ENCODE results near the gene PBOV1.
A peak's percentile ranks its signal among the peaks of the same experiment; 100 is the strongest.

PBOV1 gene

DNA sequence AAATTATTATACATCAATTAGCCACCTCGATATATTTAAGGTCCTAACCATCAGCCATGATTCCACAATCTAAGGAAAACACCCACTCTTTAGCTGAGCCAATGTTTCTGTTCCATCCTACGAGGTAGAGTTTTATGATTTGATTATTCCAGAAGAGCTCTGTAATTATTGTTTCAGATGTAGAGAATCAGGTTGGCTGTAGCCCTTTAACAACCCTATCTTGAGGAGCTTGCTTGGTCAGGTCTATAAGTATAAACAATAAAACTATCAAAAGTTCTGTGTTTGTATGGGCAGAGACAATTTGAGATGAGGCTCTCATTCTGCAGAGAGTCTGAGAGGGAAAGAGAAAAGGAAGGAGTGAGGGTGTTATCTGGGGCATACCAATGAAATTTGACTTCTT is at the start of gene PBOV1:
Gene PBOV1 (minus strand): TSS at position 43 of the 400 bp plus-strand sequence. CDS start 96 bp downstream, outside the sequence.
- DNase-seq = no peak
- in situ Hi-C loops (cut with MboI; ENCODE audit: low pct_unique_long_range_greater_than_20kb, low sequenced_read_pairs) = no loop called here

GRCh38 chr6:138266095-138266494 is 47.8 kb upstream of the PBOV1 start:
- in situ Hi-C loops (cut with MboI; ENCODE audit: low pct_unique_long_range_greater_than_20kb, low sequenced_read_pairs) = no loop called here
- DNase-seq = no peak

DNA sequence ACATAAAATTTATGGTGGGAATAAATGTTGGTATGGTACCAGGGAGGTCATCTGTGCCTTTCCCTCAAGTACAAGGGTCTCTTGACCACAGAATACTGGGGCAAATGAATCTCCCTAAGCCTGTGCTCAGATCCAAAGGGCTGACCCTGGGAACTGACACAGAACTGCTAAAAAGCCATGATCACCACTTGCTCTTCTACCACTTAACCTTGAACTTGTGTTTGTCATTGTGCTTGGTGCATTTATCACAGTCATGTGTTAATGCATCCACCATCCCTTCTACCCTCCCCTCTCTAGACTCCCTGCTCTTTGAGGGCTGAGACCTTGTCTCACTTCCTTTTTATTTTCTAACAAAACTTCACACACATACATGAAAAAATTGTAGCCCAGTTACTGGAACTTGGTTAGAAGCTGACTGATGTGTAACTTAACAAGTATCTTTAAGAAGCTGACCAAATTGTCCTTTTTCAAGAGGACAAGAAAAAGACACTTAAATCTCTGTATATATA is 46.1 kb upstream of the PBOV1 start:
- in situ Hi-C loops (cut with MboI; ENCODE audit: low pct_unique_long_range_greater_than_20kb, low sequenced_read_pairs) = no loop called here
- peak; percentile 5 for DNase-seq

GRCh38 chr6:138263963-138264362 is 45.7 kb upstream of the PBOV1 start:
- in situ Hi-C loops (cut with MboI; ENCODE audit: low pct_unique_long_range_greater_than_20kb, low sequenced_read_pairs) = no loop called here
- no peak for DNase-seq

- in situ Hi-C loops (cut with MboI; ENCODE audit: low pct_unique_long_range_greater_than_20kb, low sequenced_read_pairs) = no loop called here
- no peak for DNase-seq
Observed at GRCh38 chr6:138261116-138261780, 43.0 kb upstream of the PBOV1 start.

GRCh38 chr6:138258991-138259390 is 40.7 kb upstream of the PBOV1 start:
- in situ Hi-C loops (cut with MboI; ENCODE audit: low pct_unique_long_range_greater_than_20kb, low sequenced_read_pairs) = no loop called here
- no peak for DNase-seq

DNA sequence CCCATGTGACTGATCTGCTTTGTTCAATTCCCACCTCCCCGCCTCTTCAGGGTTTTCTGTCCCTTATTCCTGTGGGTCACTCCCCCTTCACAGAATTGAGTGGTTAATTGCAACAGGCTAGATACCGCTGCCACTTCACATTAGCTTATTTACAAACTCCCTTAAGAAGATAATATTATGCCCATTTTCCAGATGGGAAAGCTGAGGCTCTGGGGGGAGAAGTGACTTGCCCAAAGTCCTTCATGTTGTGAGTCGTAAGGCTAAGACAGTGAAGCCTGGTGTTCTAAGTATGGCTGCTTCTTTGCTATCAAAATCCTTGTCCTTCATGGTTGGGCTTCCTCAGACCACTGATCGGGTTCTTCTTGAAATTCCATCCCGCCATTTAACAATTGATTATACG is 39.9 kb upstream of the PBOV1 start:
- DNase-seq = no peak
- in situ Hi-C loops (cut with MboI; ENCODE audit: low pct_unique_long_range_greater_than_20kb, low sequenced_read_pairs) = no loop called here

DNA sequence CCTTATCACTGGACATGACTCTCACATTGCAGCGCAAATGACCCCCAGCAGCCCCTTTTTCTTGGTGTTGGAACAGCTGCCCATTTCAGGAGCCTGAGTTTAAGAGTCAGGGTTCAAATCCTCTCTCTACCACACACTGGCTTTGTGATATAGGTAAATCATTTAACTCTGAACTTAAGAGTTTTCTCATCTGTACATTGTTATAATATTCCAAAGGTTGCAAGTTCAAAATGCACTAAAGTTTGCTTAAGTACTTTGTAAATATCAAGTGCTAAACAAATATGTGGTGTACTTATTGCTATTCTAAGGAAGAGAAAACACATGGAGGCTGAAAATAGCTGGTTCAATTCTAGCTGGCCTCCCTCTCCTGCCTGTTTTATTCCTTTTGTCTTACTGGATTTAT is 39.3 kb upstream of the PBOV1 start:
- DNase-seq = no peak
- in situ Hi-C loops (cut with MboI; ENCODE audit: low pct_unique_long_range_greater_than_20kb, low sequenced_read_pairs) = no loop called here

DNA sequence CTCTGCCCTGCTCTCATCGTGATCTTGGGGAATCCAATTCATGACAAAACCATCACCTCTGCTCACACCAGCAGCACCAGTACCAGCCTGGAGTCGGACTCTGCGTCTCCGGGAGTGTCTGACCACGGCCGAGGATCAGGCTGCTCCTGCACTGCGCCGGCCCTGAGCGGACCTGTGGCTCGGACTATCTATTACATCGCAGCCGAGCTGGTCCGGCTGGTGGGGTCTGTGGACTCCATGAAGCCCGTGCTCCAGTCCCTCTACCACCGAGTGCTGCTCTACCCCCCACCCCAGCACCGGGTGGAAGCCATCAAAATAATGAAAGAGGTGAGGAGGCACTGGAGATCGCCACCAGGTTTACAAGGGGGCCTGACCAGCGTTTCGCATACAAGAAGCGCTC is 37.2 kb upstream of the PBOV1 start:
- in situ Hi-C loops (cut with MboI; ENCODE audit: low pct_unique_long_range_greater_than_20kb, low sequenced_read_pairs) = no loop called here

GRCh38 chr6:138253731-138254130 is 35.4 kb upstream of the PBOV1 start:
- in situ Hi-C loops (cut with MboI; ENCODE audit: low pct_unique_long_range_greater_than_20kb, low sequenced_read_pairs) = no loop called here
- DNase-seq = no peak

More for the DNA sequence above, 37.2 kb upstream of the PBOV1 start:
- DNase-seq = no peak

DNA sequence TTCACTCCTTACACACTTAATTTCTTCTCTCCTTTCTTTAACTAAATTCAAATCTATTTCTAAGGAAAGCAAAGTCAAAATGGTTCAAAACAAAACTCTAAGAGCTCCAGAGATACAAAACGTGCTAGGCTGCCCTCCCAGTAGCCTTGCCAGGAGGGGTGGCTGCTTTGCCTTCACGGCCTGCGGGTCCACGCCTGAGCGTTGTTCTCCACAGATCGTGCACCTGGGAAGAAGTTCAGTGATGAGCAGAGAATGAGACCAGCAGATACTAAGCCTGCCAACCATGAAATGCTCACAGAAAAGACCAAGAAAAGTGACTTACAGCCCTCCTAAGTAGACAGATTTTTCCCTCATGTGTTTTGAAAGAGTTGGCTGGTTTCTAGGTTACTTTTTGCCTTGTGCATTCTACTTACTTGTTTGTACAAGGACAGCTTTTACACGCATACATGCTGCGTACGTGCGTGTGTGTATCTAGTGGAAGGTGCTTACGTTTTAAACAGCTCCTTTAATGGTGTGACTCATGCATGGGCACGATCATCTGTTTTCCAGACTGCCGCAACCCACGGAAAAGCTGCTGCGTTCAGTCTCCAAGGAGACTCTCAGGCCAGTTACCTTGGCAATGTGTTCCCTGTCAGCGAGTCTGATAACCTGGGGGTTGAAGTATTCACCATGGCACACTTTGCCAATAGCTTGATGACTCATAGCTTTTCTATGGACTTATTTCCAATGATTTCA is 32.4 kb upstream of the PBOV1 start:
- DNase-seq = no peak
- in situ Hi-C loops (cut with MboI; ENCODE audit: low pct_unique_long_range_greater_than_20kb, low sequenced_read_pairs) = no loop called here

DNA sequence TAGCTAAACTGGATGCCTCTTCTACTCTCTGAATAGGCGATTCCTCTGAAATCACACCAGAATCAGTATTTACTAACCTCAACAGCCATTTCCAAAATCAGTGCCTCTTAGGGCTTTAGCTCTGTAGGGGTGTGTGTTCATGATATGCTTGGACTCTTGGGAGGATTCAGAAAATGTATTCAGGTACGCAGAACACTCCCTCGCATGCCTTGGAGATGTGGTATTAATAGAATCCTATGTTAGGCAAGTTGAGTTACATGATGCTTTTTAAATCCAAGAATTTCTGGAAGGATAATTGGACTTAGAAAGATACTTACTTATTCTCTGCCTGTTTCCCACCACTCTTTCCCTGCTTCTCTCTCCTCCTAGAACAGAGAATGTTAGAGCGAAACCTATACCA is 31.8 kb upstream of the PBOV1 start:
- no peak for DNase-seq
- in situ Hi-C loops (cut with MboI; ENCODE audit: low pct_unique_long_range_greater_than_20kb, low sequenced_read_pairs) = no loop called here

DNA sequence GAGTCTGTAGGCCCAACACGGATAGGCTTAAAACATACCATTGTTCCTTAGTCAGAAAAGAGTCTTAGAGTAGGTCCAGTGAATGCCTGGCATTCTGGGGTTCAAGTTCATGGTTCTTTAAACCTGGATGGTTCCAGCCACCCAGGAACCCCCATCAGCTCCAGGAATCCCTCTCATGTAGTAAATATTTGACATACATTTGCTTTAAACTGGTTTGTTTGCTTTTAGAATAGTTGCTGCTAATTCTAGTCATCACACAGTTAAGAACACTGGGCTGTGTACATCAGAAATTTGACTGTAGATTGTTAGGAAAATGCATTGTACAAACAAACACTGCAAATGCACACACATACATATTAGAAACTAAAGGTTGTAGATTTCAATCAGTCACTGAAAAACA is 30.6 kb upstream of the PBOV1 start:
- no peak for DNase-seq
- in situ Hi-C loops (cut with MboI; ENCODE audit: low pct_unique_long_range_greater_than_20kb, low sequenced_read_pairs) = no loop called here

DNA sequence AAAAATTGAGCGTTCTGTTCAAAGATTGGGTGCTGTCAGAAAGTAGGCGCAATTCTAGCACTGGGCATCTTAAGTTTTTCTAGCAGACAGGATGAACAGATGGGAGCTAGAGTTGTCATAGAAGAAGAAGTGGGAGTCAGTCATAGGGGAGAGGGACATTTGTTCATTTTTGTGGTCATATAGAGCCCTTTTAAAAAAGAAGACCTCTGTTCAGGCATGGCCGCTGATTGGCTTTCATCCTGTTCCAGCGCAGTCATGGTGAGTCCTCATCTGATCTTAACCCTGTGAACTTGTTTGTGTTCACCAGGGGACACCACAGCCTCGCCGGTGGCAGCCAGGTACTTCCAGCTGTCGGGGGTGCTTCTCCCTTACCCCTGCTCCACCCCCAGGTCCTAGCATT is 29.7 kb upstream of the PBOV1 start:
- in situ Hi-C loops (cut with MboI; ENCODE audit: low pct_unique_long_range_greater_than_20kb, low sequenced_read_pairs) = no loop called here

GRCh38 chr6:138246650-138247440 is 28.6 kb upstream of the PBOV1 start:
- in situ Hi-C loops (cut with MboI; ENCODE audit: low pct_unique_long_range_greater_than_20kb, low sequenced_read_pairs) = no loop called here
- no peak for DNase-seq

More for the DNA sequence above, 29.7 kb upstream of the PBOV1 start:
- no peak for DNase-seq

- DNase-seq = no peak
- in situ Hi-C loops (cut with MboI; ENCODE audit: low pct_unique_long_range_greater_than_20kb, low sequenced_read_pairs) = no loop called here
Observed at GRCh38 chr6:138245751-138246150, 27.5 kb upstream of the PBOV1 start.

- in situ Hi-C loops (cut with MboI; ENCODE audit: low pct_unique_long_range_greater_than_20kb, low sequenced_read_pairs) = no loop called here
- DNase-seq = no peak
Observed at GRCh38 chr6:138242987-138243592, 24.8 kb upstream of the PBOV1 start.

DNA sequence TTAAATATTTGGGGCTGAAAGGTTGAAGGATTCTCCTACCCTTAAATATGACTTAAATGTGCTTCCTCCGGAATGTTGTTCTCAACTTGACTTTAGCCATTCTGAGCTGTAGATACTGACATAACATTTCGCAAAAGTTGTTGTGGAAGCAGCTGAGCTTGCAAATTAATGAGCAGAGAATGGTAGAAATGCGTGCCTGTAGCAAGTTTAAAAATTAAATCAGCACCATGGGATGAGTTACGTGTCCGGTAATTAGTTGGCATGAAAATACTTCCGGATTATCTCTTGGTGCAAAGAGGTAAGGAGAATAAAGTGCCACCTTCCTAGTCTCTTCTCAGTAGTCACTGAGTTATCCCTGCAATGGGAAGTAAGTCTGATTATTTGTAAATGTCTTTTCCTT is 23.6 kb upstream of the PBOV1 start:
- in situ Hi-C loops (cut with MboI; ENCODE audit: low pct_unique_long_range_greater_than_20kb, low sequenced_read_pairs) = no loop called here
- DNase-seq = no peak

GRCh38 chr6:138241381-138241780 is 23.1 kb upstream of the PBOV1 start:
- in situ Hi-C loops (cut with MboI; ENCODE audit: low pct_unique_long_range_greater_than_20kb, low sequenced_read_pairs) = no loop called here
- no peak for DNase-seq
